Measurements from ENCODE around the gene PPID. TPM values are rescaled to one million over a fixed set of nuclear protein-coding genes. Genes with fewer than 3 reads are reported as not detected.
"Not testable (repeated sequence)": the region's sequence is repeated elsewhere in the genome, so short reads cannot be mapped to it uniquely, and the experiment has no call there.

PPID gene
- total and polyA plus RNA-seq, 12 donors: 12.3 to 95.6 (median 20.8) TPM

GRCh38 chr4:158666892-158667291, 56.3 kb downstream of the PPID start:
- no peaks in the 10 kb centered on the region for H3K36me3 ChIP-seq (replicated peaks in 1 of 2)
- no peak overlapping the region for H3K27ac ChIP-seq
- no peaks in the 10 kb centered on the region for H3K27me3 ChIP-seq
- intact Hi-C loops (cut with DNase I): no loop called here
- no peak overlapping the region for H3K4me3 ChIP-seq
- no peak for DNase-seq
- peaks cover 6 to 9% of the 10 kb centered on the region in 2 donors for H3K4me1 ChIP-seq (replicated peaks in 1 of 2)
- H3K9me3 ChIP-seq (replicated peaks in 1 of 3): no peaks in the 10 kb centered on the region
- TF ChIP-seq CTCF (IDR thresholded peaks at IDR 0.05) (no peak), POLR2A (IDR thresholded peaks at IDR 0.05) (no peak)
- 90 to 98% (median 95%) methylated on average over 2 of the region's 2 CpGs for WGBS, 4 donors

DNA sequence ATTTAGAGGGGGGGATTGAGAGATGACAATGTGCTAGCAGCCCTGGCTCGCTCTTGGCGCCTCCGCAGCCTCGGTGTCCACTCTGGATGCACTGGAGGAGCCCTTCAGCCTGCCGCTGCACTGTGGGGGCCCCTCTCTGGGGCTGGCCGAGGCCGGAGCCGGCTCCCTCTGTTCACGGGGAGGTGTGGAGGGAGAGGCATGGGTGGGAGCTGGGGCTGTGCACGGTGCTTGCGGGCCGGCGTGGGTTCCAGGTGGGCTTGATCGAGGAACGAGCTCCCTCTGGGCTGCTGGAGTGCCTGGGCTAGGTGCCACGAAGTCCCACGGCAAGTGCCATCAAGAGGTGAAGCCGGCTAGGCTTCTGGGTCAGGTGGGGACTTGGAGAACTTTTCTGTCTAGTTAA, 58.4 kb downstream of the PPID start:
- H3K27ac ChIP-seq: no peak overlapping the region
- no peaks in the 10 kb centered on the region for H3K36me3 ChIP-seq (replicated peaks in 1 of 2)
- H3K4me3 ChIP-seq: no peak overlapping the region
- H3K27me3 ChIP-seq: no peaks in the 10 kb centered on the region
- H3K9me3 ChIP-seq (replicated peaks in 1 of 3): no peaks in the 10 kb centered on the region
- TF ChIP-seq CTCF (IDR thresholded peaks at IDR 0.05) (no peak), POLR2A (IDR thresholded peaks at IDR 0.05) (no peak)
- intact Hi-C loops (cut with DNase I): no loop called here
- DNase-seq: no peak
- WGBS, 4 donors: 93 to 99% (median 97%) methylated on average over 5 to 18 of the region's 18 CpGs
- H3K4me1 ChIP-seq (replicated peaks in 1 of 2): no peaks in the 10 kb centered on the region

DNA sequence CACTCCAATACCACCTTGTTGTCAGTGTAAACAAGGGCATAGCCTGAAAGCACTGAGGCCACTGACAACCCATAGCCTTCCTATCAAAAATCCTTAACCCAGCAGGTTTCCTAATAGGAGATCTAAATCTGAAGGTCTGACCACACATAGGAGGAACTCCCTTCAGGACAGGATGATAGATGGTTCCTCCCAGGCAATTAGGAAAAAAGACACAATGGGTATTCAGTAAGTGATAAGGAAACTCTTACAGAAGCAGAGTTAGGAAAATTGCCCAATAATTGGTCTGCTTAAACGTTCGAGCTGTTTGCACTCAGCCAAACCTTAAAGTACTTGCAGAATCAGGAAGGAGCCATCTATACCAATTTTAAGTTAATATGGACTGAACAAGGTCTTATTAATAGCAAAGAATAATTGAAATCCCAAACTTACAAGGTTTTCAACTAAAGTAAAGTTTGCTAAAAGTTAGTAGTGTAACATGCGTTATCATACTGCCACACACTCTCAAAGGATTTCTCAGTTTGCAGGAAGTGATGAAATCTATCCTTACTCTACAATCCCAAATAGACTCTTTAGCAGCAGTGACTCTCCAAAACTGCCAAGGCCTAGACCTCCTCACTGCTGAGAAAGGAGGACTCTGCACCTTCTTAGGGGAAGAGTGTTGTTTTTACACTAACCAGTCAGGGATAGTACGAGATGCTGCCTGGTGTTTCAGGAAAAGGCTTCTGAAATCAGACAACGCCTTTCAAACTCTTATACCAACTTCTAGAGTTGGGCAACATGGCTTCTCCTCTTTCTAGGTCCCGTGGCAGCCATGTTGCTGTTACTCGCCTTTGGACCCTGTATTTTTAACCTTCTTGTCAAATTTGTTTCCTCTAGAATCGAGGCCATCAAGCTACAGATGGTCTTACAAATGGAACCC, 59.2 kb downstream of the PPID start:
- H3K27ac ChIP-seq; H3K4me3 ChIP-seq; H3K27me3 ChIP-seq; H3K36me3 ChIP-seq (replicated peaks in 1 of 2); intact Hi-C loops (cut with DNase I); DNase-seq; H3K9me3 ChIP-seq (replicated peaks in 1 of 3); H3K4me1 ChIP-seq (replicated peaks in 1 of 2): not testable (repeated sequence)
- 75 to 85% (median 82%) methylated on average over 8 of the region's 8 CpGs for WGBS, 4 donors

- DNase-seq; H3K9me3 ChIP-seq (replicated peaks in 1 of 3); intact Hi-C loops (cut with DNase I); H3K27me3 ChIP-seq; H3K4me1 ChIP-seq (replicated peaks in 1 of 2); H3K4me3 ChIP-seq; H3K36me3 ChIP-seq (replicated peaks in 1 of 2); H3K27ac ChIP-seq: not testable (repeated sequence)
- WGBS, 4 donors: 59 to 66% (median 61%) methylated on average over 4 of the region's 4 CpGs
Observed at GRCh38 chr4:158663255-158663654, 59.9 kb downstream of the PPID start.

Small RNA genes within 50 kb of the gene (small RNA-seq; reads per million reads assigned to genes)
- 0 reads per million in 2 donors for gene RF00012

Other genes with a start within 250 kb of the PPID start
- 10 to 100 TPM in 2 of 9 donors, 1 to 10 TPM in 6, under 1 TPM in 1; 0.78 to 15.3 (median 8.9) TPM for gene RXFP1, start 201.5 kb downstream of the PPID start, total RNA-seq
- 10 to 100 TPM in 1 of 3 donors, 1 to 10 TPM in 2; 3.8 to 10.1 (median 4.4) TPM for gene RXFP1, start 201.5 kb downstream of the PPID start, polyA plus RNA-seq
- 10 to 100 TPM in 1 of 9 donors, 1 to 10 TPM in 8; 2.4 to 10.3 (median 3.7) TPM for gene C4orf46, start 51.5 kb downstream of the PPID start, total RNA-seq
- 1 to 10 TPM; 1.6 to 7.1 (median 2.3) TPM for gene C4orf46, start 51.5 kb downstream of the PPID start, polyA plus RNA-seq
- 100 to 1,000 TPM in 1 of 9 donors, 10 to 100 TPM in 8; 54.9 to 132 (median 86.6) TPM for gene ETFDH, start 51.1 kb downstream of the PPID start, total RNA-seq
- gene ETFDH, start 51.1 kb downstream of the PPID start, polyA plus RNA-seq: 100 to 1,000 TPM in 1 of 3 donors, 10 to 100 TPM in 2; 22.7 to 166 (median 41.2) TPM
- 10 to 100 TPM; 20.3 to 39.4 (median 32.7) TPM for gene FNIP2, start 45.6 kb upstream of the PPID start, total RNA-seq
- gene FNIP2, start 45.6 kb upstream of the PPID start, polyA plus RNA-seq: 10 to 100 TPM in 2 of 3 donors, 1 to 10 TPM in 1; 3.5 to 13.1 (median 12.4) TPM